Suprapubic skin (tissue), 4 donors: ENCODE results near the gene UBTD1.

Experiments used
- CTCF ChIP-seq, 2 donors: fragments of 200-600 bp in 1 of 2; fragments of 450-650 bp in 1 of 2; sonication (generic) in 1 of 2; IDR thresholded peaks; one replicate each; pipeline ENCODE4 v1.5.1; 2016 to 2019; ENCODE audit warnings: antibody characterized with exemption in 2 of 2, mild to moderate bottlenecking in 1 of 2, moderate library complexity in 1 of 2
- EP300 ChIP-seq: sonication (generic); formaldehyde crosslinking; IDR thresholded peaks from one replicate; pipeline ENCODE4 v1.6.1; 2017; ENCODE audit warnings: antibody characterized with exemption
- POLR2A ChIP-seq, 2 donors: fragments of 450-650 bp; IDR thresholded peaks; one replicate each; pipeline ENCODE4 v1.6.1; 2017; ENCODE audit warnings: antibody characterized with exemption in 2 of 2, mild to moderate bottlenecking in 2 of 2, moderate library complexity in 2 of 2
- POLR2AphosphoS5 ChIP-seq, 3 donors: sonication (generic); formaldehyde crosslinking; IDR thresholded peaks; one replicate each; pipeline ENCODE4 v1.6.1; 2017; ENCODE audit warnings: antibody characterized with exemption in 3 of 3

- no peak for TF ChIP-seq EP300
- no peak for TF ChIP-seq CTCF (IDR thresholded peaks at IDR 0.05)
- no peak for TF ChIP-seq POLR2AphosphoS5 (IDR thresholded peaks at IDR 0.05)
- TF ChIP-seq POLR2A (IDR thresholded peaks at IDR 0.05): no peak
These were observed 72.9 kb downstream of the UBTD1 start for GRCh38 chr10:97571622-97572021.
